Naive B cell (primary cell): ENCODE measurements around the gene LILRA6. TPM values are rescaled to one million over a fixed set of nuclear protein-coding genes. Genes with fewer than 3 reads are reported as not detected.
"Not testable (repeated sequence)": the region's sequence is repeated elsewhere in the genome, so short reads cannot be mapped to it uniquely, and the experiment has no call there.

Experiments used
- ATAC-seq, 2 donors: fragments of 150-1000 bp; cut with Tn5 transposase; 2 replicates each; pipeline ENCODE4 v1.10.0; 2021; ENCODE audit warnings: low read depth in 2 of 2, mild to moderate bottlenecking in 2 of 2, moderate library complexity in 2 of 2
- DNase-seq: peaks from one replicate; pipeline ENCODE4 v3.0.0; 2022
- H3K27ac Mint-ChIP-seq, 6 donors: one replicate each; pipeline ENCODE4 v1.8.0; 2020 to 2022; ENCODE audit warnings: mild to moderate bottlenecking in 6 of 6, mixed read lengths in 6 of 6, moderate library complexity in 5 of 6, inconsistent platforms in 2 of 6
- H3K27me3 Mint-ChIP-seq, 3 donors: one replicate each; pipeline ENCODE4 v1.8.0; 2021 to 2022; ENCODE audit warnings: mixed read lengths in 3 of 3, mild to moderate bottlenecking in 1 of 3
- H3K36me3 Mint-ChIP-seq, 2 donors: one replicate each; pipeline ENCODE4 v1.8.0; 2020 to 2022; ENCODE audit warnings: mixed read lengths in 2 of 2, inconsistent platforms in 1 of 2, mild to moderate bottlenecking in 1 of 2
- H3K4me1 Mint-ChIP-seq, 3 donors: one replicate each; pipeline ENCODE4 v1.8.0; 2020 to 2022; ENCODE audit warnings: mixed read lengths in 3 of 3, inconsistent platforms in 1 of 3, mild to moderate bottlenecking in 1 of 3, moderate library complexity in 1 of 3
- H3K4me3 Mint-ChIP-seq, 8 donors: one replicate each; pipeline ENCODE4 v1.8.0; 2020 to 2022; ENCODE audit warnings: mild to moderate bottlenecking in 8 of 8, mixed read lengths in 8 of 8, moderate library complexity in 8 of 8, inconsistent platforms in 2 of 8
- H3K9me3 Mint-ChIP-seq, 7 donors: one replicate each; pipeline ENCODE4 v1.8.0; 2020 to 2022; ENCODE audit warnings: mixed read lengths in 7 of 7, mild to moderate bottlenecking in 5 of 7, inconsistent platforms in 2 of 7, moderate library complexity in 1 of 7
- polyA plus RNA-seq, 6 donors: library from polyadenylated mRNA; unstranded; fragments of 300-500 nt; fragmentation: Illumina TruSeq; gene quantifications; one replicate each; pipeline ENCODE4 v1.2.3, GENCODE V29; 2021; ENCODE audit warnings: low read depth in 6 of 6

Gene LILRA6
- polyA plus RNA-seq, 6 donors from 2014 or later = 0.18 to 1.5 (median 0.66) TPM; not detected in 3

GRCh38 chr19:54207676-54207982, 35.0 kb downstream of the LILRA6 start:
- peaks cover 0 to 15% of the 10 kb centered on the region in 2 donors for H3K36me3 Mint-ChIP-seq
- ATAC-seq (no peak), DNase-seq (no peak)
- no peaks in the 10 kb centered on the region for H3K9me3 Mint-ChIP-seq
- peaks cover 46 to 67% (median 56%) of the 10 kb centered on the region in 3 donors for H3K4me1 Mint-ChIP-seq
- no peaks in the 10 kb centered on the region for H3K27me3 Mint-ChIP-seq
- peak overlapping the region in 3 of 8 donors; percentile 31 to 34 (median 34) for H3K4me3 Mint-ChIP-seq
- H3K27ac Mint-ChIP-seq = peak overlapping the region in 5 of 6 donors; percentile 49 to 94 (median 80)

- H3K27me3 Mint-ChIP-seq, DNase-seq, ATAC-seq, H3K9me3 Mint-ChIP-seq: not testable (repeated sequence)
- Mint-ChIP-seq H3K36me3 (peaks cover 0 to 15% of the 10 kb centered on the region in 2 donors), H3K27ac (peak overlapping the region in 1 of 6 donors; percentile 80), H3K4me1 (peaks cover 50 to 71% (median 56%) of the 10 kb centered on the region in 3 donors), H3K4me3 (peak overlapping the region in 1 of 8 donors; percentile 37)
These were observed 35.4 kb downstream of the LILRA6 start for GRCh38 chr19:54207193-54207592.

- Mint-ChIP-seq H3K4me3 (peak overlapping the region in 1 of 8 donors; percentile 66), H3K27me3 (no peaks in the 10 kb centered on the region), H3K27ac (peak overlapping the region in 2 of 6 donors; percentile 24 to 47), H3K9me3 (no peaks in the 10 kb centered on the region), H3K36me3 (peaks cover 0 to 15% of the 10 kb centered on the region in 2 donors), H3K4me1 (peaks cover 51 to 72% (median 58%) of the 10 kb centered on the region in 3 donors)
- ATAC-seq = no peak
- DNase-seq = no peak
These were observed 35.8 kb downstream of the LILRA6 start for GRCh38 chr19:54206831-54207177.

GRCh38 chr19:54206030-54206830, 36.4 kb downstream of the LILRA6 start:
- peak overlapping the region in 4 of 6 donors; percentile 24 to 82 (median 46) for H3K27ac Mint-ChIP-seq
- peak overlapping the region in 1 of 8 donors; percentile 66 for H3K4me3 Mint-ChIP-seq
- peaks cover 55 to 76% (median 60%) of the 10 kb centered on the region in 3 donors for H3K4me1 Mint-ChIP-seq
- no peaks in the 10 kb centered on the region for H3K27me3 Mint-ChIP-seq
- no peak for ATAC-seq
- no peaks in the 10 kb centered on the region for H3K9me3 Mint-ChIP-seq
- H3K36me3 Mint-ChIP-seq = peaks cover 0 to 13% of the 10 kb centered on the region in 2 donors
- no peak for DNase-seq

- H3K27ac Mint-ChIP-seq = peak overlapping the region in 1 of 6 donors; percentile 25
- H3K4me3 Mint-ChIP-seq = peak overlapping the region in 1 of 8 donors; percentile 46
- DNase-seq (no peak), ATAC-seq (no peak)
- no peaks in the 10 kb centered on the region for H3K27me3 Mint-ChIP-seq
- no peaks in the 10 kb centered on the region for H3K9me3 Mint-ChIP-seq
- peaks cover 0 to 8% of the 10 kb centered on the region in 2 donors for H3K36me3 Mint-ChIP-seq
- peaks cover 47 to 76% (median 59%) of the 10 kb centered on the region in 3 donors for H3K4me1 Mint-ChIP-seq
These were observed 37.7 kb downstream of the LILRA6 start for GRCh38 chr19:54204767-54205468.

- ATAC-seq = no peak
- H3K4me1 Mint-ChIP-seq = peaks cover 45 to 72% (median 46%) of the 10 kb centered on the region in 3 donors
- peak overlapping the region in 4 of 6 donors; percentile 38 to 97 (median 54) for H3K27ac Mint-ChIP-seq
- H3K27me3 Mint-ChIP-seq = no peaks in the 10 kb centered on the region
- H3K4me3 Mint-ChIP-seq = peak overlapping the region in 7 of 8 donors; percentile 15 to 99 (median 96)
- H3K36me3 Mint-ChIP-seq = peaks cover 0 to 8% of the 10 kb centered on the region in 2 donors
- H3K9me3 Mint-ChIP-seq = no peaks in the 10 kb centered on the region
- DNase-seq = no peak
These were observed 39.4 kb downstream of the LILRA6 start for GRCh38 chr19:54203151-54203611.

GRCh38 chr19:54201980-54202379, 40.6 kb downstream of the LILRA6 start:
- Mint-ChIP-seq H3K9me3 (no peaks in the 10 kb centered on the region), H3K27me3 (no peaks in the 10 kb centered on the region), H3K4me3 (peak overlapping the region; percentile 91 to 100 (median 98)), H3K4me1 (peaks cover 36 to 60% (median 36%) of the 10 kb centered on the region in 3 donors), H3K36me3 (no peaks in the 10 kb centered on the region), H3K27ac (peak overlapping the region in 4 of 6 donors; percentile 41 to 100 (median 98))
- DNase-seq (no peak), ATAC-seq (no peak)

- peak overlapping the region; percentile 97 to 100 (median 99) for H3K27ac Mint-ChIP-seq
- DNase-seq (no peak), ATAC-seq (no peak)
- no peaks in the 10 kb centered on the region for H3K36me3 Mint-ChIP-seq
- H3K4me3 Mint-ChIP-seq = peak overlapping the region; percentile 91 to 100 (median 98)
- H3K4me1 Mint-ChIP-seq = peaks cover 32 to 59% (median 36%) of the 10 kb centered on the region in 3 donors
- H3K9me3 Mint-ChIP-seq = no peaks in the 10 kb centered on the region
- no peaks in the 10 kb centered on the region for H3K27me3 Mint-ChIP-seq
These were observed 41.4 kb downstream of the LILRA6 start for GRCh38 chr19:54201172-54201701.

- Mint-ChIP-seq H3K4me3 (peak overlapping the region; percentile 72 to 100 (median 94)), H3K36me3 (peaks cover 5 to 6% of the 10 kb centered on the region in 2 donors), H3K27ac (peak overlapping the region in 5 of 6 donors; percentile 14 to 97 (median 89)), H3K4me1 (peaks cover 23 to 50% (median 28%) of the 10 kb centered on the region in 3 donors), H3K27me3 (no peaks in the 10 kb centered on the region), H3K9me3 (no peaks in the 10 kb centered on the region)
- no peak for ATAC-seq
- no peak for DNase-seq
These were observed 43.2 kb downstream of the LILRA6 start for GRCh38 chr19:54199401-54199800.

GRCh38 chr19:54197121-54197520, 45.5 kb downstream of the LILRA6 start:
- Mint-ChIP-seq H3K9me3 (no peaks in the 10 kb centered on the region), H3K27me3 (no peaks in the 10 kb centered on the region), H3K4me1 (peaks cover 18 to 42% (median 22%) of the 10 kb centered on the region in 3 donors), H3K27ac (no peak overlapping the region), H3K36me3 (peaks cover 5 to 6% of the 10 kb centered on the region in 2 donors), H3K4me3 (peak overlapping the region in 2 of 8 donors; percentile 62 to 67)
- ATAC-seq (no peak), DNase-seq (no peak)

GRCh38 chr19:54196536-54196935, 46.1 kb downstream of the LILRA6 start:
- DNase-seq = no peak
- Mint-ChIP-seq H3K4me3 (peak overlapping the region in 1 of 8 donors; percentile 62), H3K27ac (peak overlapping the region in 1 of 6 donors; percentile 28), H3K9me3 (no peaks in the 10 kb centered on the region), H3K4me1 (peaks cover 20 to 42% (median 24%) of the 10 kb centered on the region in 3 donors), H3K36me3 (peaks cover 5 to 6% of the 10 kb centered on the region in 2 donors), H3K27me3 (no peaks in the 10 kb centered on the region)
- ATAC-seq = no peak

GRCh38 chr19:54194463-54194862, 48.1 kb downstream of the LILRA6 start:
- Mint-ChIP-seq H3K4me3 (peak overlapping the region in 2 of 8 donors; percentile 6 to 68), H3K4me1 (peaks cover 14 to 27% (median 24%) of the 10 kb centered on the region in 3 donors)
- H3K36me3 Mint-ChIP-seq, DNase-seq, ATAC-seq, H3K9me3 Mint-ChIP-seq, H3K27me3 Mint-ChIP-seq, H3K27ac Mint-ChIP-seq: not testable (repeated sequence)

GRCh38 chr19:54193011-54193410, 49.6 kb downstream of the LILRA6 start:
- H3K27me3 Mint-ChIP-seq = no peaks in the 10 kb centered on the region
- no peaks in the 10 kb centered on the region for H3K9me3 Mint-ChIP-seq
- H3K4me1 Mint-ChIP-seq = peaks cover 22 to 30% (median 22%) of the 10 kb centered on the region in 3 donors
- H3K4me3 Mint-ChIP-seq = peak overlapping the region in 7 of 8 donors; percentile 29 to 100 (median 89)
- H3K27ac Mint-ChIP-seq = peak overlapping the region in 2 of 6 donors; percentile 20 to 76
- no peak for DNase-seq
- H3K36me3 Mint-ChIP-seq = peaks cover 5 to 6% of the 10 kb centered on the region in 2 donors
- no peak for ATAC-seq
